GM19438 (cell line): ENCODE data around the gene DDX31.
"Not testable (repeated sequence)": the region's sequence is repeated elsewhere in the genome, so short reads cannot be mapped to it uniquely, and the experiment has no call there.

ENCODE experiments used
- ATAC-seq: cut with Tn5 transposase; IDR thresholded peaks from one replicate; pipeline ENCODE4 v1.9.1; 2021; ENCODE audit warnings: low read depth; ENCODE audit not compliant: unreplicated experiment

Gene DDX31

DNA sequence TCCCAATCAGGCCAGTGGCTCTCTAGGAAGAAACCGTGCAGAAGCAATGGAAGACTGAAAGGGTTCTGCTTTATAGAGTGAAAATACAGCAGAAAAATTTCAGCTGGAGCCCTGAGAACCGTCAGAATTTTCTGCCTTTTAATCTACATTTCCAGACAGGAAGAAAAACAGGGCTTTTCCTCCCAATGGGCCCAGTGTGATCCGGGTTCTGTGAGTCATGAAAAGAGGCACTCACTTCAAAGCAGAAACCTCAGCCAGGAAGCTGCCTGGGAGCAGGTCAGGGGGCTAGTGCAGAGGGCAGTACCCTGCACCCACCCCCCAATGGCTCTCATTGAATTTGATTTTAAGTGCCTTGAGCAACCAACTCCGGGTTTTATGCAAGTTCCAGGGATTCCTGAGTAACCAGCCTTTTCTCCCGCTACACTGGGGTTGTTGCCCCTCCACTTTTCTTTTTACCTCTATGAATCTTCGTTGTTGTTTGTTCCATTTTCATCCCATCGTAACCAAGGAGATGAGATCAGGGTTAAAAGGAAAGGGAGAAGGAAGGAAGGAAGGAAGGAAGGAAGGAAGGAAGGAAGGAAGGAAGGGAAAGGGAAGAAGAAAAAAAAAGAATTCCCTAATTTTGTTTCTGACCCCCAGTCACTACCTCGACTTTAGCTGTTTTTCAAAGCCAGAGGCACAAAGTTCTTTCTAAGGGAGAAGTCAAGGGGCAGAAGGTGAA is 86.0 kb downstream of the DDX31 start:
- no peak for ATAC-seq

DNA sequence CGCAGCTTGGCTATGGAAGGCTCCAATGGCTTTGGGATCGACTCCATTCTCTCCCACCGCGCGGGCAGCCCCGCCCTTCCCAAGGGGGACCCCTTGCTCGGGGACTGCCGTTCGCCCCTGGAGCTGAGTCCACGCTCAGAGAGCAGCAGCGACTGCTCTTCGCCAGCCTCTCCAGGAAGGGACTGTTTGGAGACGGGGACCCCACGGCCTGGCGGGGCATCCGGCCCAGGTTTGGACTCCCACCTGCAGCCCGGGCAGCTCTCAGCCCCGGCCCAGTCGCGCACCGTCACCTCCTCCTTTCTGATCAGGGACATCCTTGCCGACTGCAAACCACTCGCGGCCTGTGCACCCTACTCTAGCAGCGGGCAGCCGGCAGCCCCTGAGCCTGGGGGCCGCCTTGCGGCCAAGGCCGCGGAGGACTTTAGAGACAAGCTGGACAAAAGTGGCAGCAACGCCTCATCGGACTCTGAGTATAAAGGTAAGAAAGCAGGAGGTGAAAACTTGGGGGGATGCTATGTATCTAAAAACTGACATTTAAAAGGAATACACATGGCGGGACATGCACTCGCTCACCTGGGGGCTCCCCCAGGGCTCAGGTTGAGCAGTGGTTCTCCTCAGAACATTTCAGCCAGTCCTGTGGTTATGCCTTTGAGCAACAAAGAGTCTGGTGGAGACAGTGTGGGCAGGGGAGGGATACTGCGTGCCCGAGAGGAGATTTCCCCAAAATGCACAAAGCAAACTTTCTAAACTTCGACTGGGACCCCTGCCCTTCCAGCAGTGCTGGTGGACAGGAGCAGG is 86.8 kb downstream of the DDX31 start:
- ATAC-seq = no peak

DNA sequence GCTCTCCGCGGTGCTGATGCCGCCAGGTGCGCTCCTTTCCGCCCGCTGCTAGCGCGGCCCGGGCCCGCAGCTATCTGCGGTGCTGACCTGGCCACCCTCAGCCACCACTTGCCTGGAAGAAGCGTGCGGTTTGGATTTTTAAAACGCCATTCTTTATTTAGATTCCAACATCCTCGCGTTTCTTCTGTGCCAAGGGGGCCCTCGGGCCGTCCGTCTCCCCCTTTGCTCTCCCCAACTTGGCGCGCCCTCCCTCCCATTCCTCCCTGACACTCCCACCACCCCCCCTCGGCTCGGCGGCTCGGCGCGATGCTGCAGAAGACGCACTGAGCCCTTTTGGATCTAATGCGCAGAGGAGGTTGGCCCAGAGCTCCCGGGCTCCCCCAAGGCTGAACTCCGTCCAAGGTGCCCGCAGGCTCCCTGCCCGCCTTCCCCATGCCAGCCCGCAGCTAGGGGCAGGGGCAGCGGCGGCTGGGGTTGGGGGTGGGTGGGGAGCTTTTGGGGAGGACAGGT is 87.5 kb downstream of the DDX31 start, which contains the start of gene BARHL1:
BARHL1 (plus strand) TSS at position 331 of the 510 bp plus-strand sequence. CDS start 192 bp downstream, outside the sequence.
- no peak for ATAC-seq

DNA sequence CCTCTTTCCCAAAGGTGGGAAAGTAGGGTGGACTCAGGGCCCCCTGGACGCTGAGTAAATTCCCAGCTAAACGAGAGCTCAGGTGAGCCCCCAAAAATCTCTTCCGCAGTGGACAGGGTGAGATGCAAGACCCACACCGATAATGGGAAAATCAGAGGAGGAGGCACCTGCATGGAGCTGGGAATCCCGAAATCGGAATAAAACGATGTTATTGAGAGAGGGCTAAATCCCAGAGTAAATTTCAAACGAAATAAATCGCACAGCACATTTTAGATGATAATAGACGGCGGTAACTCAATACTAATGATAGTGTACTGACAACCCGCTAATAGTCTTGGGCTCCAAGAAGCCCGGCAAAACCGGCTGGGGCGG is 90.4 kb downstream of the DDX31 start:
- ATAC-seq = no peak

DNA sequence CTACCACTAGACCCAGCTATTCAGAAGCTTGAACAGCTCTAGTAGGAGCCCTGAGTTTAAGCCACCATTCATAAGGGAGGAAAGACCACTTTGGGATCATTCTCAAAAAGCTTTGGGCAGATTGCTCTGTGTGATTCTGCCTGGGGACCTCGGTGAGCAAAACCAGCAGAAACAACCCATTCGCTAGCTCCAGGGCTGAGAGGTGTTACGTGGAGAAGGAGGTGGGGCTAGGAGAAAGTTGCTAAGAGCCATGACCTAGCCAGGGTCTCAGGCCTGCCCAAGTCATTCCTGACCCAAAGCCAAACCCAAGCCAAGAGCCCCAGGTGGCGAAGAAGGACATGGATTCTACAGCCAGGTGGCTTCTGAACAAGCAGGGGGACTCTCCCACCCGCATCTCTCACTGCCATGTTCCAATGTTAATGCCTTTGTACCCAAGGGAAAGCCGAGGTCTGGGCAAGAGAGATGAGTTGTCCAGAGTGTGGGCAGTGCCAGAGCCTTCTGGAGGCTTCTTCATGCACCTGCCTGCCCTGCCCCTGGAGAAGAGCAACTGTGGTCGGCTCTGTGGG is 91.3 kb downstream of the DDX31 start:
- ATAC-seq = no peak

DNA sequence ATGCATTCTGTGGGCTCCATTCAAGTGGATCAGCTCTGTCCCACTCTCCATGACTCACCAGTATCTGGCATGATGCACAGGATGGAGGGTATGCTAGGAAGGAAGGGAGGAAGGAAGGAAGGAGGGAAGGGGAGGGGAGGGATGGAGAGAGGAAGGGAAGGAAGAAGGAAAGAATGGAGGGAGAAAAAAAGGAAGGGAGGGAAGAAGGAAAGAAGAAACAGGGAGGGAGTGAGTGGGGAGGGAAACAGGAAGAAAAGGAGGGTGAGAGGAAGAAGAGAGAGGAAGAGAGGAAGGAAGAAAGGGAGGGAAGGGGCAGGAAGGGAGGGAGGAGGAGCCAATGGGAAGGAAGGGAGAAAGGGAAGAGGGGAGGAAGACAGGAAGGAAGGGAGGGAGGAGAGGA is 92.7 kb downstream of the DDX31 start:
- no peak for ATAC-seq

DNA sequence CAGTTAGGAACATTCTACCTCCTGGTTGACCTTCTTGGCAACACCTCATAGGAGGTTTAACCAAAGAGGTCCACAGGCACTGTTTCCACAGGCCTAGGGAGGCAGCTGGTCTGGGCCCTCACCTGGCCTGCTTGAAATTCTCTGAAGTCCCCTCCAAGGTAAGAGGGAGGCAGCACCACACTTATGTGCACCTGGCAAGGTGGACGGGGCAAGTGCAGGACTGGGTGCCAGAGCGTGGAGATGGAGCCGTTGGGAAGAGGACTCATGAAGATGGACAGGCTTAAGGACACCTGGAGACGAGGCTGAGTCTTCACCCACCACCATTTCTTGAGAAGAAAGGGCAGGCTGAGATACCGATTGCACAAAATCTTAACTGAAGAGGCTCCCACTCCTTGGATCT is 94.0 kb downstream of the DDX31 start:
- no peak for ATAC-seq

DNA sequence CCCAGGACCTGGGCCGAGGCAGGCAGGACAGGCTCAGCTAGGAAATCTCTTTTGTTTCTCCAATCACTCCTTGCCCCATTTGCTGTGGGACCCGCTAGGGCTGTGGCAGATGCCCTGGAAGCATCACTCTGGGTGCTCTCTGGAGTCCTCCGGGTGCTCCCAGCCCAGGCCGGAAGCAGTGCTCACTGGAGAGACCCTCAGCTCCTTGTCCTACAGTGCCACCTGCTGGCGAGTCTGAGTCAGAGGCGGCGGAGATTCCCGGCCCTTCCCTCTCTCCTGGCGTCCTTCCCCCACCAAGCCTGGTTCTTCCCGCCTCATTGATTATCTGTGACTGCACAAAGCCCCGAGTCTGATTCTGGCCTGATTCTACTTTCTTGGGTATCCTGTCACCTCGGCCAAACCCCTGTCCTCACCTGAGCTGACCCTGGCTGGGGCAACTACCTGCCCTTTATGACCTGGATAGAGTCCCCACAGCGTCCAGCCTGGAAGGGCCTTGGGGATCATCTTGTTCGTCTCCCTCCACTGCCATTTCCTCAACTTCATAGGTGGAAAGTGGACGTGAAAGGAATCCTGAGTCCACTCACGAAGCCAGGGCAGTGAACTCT is 94.7 kb downstream of the DDX31 start:
- no peak for ATAC-seq

DNA sequence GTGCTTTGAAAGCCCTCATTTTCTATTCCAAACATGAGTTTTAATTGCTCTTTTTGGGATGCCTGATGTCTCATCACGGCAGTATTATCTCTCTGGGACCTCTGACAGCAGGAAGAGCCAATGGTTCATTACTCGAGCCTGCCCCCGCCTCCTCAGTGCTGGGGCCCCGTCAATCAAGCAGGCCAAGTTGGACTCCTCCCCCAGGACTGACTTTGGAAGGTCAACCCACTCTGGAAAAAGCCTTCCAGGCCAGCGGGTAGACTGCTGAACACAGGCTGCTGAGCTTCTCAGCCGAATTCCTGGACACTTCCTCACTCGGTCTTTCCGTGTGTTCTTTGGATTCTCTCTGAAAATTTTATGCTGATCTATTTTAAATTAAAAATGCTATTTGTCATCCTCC is 96.9 kb downstream of the DDX31 start:
- no peak for ATAC-seq

DNA sequence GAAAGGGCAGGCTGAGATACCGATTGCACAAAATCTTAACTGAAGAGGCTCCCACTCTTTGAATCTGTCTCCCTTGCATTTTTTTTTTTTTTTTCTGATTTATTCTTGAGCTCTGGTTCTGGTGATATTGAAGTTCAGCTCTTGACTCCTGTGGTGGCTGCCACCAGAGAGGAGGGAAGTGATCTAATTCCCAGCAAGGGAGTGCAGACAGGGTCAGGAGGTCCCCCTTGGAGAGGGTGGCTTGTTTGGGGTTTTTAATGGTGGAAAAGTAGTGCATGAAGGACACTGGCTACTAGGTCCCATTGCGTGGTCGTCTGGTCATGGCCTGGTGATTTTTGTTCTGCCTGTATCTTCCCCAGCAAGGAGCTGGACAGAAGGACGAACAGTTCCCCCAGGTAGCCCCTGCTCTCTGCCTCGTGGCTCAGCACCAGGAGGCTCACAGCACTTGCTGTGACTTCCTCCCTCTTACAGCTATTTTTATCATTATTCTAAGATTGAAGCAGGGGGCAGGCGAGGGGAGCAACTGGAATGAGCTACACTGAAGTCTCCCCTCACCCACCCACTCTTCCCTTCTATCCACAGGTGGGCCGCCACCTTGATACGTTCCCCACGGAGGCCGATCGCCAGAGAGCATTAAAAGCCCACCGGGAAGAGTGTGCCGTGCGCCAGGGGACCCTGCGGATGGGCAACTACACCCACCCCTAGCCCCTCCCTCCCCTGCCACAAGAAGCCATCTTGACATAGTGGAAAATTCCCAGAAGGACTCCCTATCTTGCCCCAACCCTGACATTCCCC is 97.8 kb downstream of the DDX31 start:
- ATAC-seq = no peak

DNA sequence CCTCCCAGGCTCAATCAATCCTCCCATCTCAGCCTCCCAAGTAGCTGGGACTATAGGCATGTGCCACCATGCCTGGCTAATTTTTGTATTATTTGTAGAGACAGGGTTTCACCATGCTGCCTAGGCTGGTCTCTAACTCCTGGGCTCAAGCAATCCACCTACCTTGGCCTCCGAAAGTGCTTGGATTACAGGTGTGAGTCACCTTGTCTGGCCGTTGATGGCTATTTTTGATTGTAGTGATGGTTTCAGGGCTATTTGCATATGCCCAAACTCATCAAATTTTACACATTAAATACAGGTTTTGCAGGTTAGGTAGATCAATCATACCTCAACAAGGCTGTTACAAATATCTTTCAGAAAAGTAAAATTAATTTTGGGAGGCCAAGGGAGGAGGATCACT is 101.0 kb downstream of the DDX31 start:
- ATAC-seq = not testable (repeated sequence)

DNA sequence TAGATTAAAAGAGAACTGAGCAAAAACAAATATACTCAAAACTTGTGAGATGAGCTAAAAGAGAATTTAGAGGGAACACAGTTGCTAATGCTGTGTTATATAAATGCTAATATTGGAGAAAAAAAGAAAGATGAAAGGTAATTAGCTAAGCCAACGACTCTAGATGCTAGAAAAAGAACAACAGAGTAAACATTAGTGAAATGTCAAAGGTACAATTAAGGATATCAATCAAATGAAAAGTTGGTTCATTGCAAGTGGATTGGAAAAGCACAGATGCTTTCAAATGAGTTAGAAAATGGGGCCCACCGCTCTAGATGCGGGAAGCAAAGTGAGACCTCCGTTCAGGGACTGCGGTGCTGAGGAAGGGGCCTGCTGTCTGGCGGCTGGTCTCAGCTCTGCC is 105.3 kb downstream of the DDX31 start:
- no peak for ATAC-seq

DNA sequence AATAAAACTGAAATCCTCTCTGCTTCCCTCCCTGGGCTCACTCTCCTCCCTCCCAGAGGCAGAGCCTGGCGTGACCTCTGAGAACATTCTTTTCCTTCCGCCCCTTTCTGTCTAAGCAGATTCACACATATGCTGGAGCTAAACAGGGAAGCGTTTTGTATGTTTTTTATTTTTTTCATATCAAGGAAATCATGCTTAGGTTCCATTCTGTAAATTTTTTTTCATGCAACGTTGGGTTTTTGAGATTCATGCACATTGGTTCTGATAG is 107.5 kb downstream of the DDX31 start:
- no peak for ATAC-seq

DNA sequence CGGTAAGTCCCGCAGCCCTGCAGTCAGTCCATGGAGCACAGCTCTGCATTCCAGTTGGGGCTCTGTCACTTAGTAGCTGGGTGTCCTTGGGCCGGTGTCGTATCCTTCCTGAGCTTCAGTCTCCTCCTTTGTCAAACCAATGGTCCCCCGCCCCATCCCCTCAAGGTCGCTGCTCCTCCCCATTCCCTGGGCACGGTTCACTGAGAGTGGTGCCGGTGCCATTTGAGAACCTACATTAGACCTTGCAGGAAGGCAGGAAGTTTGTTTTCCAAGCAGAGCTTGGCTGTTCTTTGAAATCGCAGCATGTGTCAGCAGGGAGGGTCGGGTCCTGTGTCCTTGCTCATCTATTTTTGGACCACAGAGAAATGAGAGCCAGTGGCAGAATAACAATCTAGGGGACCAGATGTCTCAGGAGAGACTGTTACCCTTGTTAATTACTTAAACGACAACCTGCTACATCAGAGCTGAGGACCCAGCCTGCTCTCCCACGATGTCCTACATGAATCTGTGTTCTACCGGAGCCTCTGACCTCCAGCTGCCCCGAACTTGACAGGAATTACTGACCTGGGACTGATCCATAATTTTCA is 109.1 kb downstream of the DDX31 start:
- no peak for ATAC-seq

DNA sequence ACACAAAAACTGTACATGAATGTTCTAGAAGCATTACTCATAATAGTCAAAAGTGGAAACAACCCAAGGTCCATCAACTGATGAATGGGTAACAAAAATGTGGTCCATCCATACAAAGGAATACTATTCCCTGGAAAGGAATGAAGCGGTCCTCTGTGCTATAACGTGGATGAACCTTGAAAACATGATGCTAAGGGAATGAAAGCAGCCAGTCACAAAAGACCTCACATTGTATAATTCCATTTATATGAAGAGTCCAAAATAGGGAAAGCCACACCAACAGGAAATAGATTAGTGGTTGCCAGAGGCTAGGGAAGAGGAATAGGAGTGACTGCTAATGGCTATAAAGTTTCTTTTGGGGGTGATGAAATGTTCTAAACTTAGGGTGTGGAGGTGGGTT is 110.1 kb downstream of the DDX31 start:
- ATAC-seq = no peak

DNA sequence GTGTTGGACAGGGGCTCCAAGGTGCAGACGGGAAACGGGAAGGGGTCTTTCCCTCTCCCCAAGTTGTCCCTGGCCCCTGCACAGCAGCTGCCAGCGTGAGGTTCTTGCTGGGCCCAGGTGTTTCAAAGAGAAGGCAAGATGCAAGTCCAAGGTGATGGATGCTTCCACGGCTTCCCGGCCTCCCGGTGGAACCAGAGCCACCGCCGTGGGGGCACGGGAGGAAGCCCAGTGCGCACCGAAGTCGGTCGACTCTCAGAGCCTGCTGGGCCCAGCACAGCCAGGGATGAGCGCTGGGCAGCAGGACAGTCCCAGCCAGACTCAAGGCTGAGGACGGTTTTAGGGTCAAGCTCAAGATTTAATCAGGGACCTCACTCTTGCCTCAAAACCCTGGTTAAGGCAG is 112.6 kb downstream of the DDX31 start:
- no peak for ATAC-seq

DNA sequence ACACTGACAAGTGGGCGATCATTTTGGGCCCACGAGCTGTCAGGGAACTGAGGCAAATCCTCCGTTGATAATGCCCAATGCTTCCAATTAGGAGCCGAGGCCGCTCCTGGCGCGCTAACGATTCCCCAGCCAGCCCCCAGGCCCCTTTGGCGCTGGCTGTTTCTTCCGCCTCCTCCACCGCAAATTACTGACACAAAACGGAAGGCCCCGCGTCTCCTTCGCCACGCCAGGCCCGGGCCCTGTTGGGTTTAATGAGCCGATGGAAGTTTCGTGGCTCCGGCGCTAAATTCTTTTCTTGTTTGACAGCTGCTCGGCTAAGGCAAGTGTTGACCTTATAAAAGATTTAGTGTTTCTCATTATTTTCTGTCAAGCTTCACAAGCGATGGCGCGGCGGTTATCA is 113.1 kb downstream of the DDX31 start:
- no peak for ATAC-seq

DNA sequence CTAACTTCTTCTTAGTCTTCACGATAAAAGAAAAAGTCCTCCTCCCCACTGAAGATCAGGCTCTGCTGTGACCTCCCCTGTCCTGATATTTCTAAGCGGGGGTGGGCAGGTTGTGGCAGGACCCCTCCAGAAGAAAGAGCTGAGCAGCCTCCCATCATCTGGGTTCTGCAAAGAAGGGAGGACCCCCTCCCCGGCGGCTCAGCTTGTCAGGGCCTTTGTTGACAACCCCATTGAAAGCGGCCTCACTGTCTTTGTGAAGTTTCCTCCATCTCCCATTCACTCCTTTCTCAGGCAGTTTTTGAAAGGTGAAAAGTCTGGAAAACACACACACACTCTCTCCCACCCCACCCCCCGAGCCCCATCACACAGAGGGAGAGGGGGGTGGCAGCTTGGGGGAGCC is 113.5 kb downstream of the DDX31 start:
- no peak for ATAC-seq

DNA sequence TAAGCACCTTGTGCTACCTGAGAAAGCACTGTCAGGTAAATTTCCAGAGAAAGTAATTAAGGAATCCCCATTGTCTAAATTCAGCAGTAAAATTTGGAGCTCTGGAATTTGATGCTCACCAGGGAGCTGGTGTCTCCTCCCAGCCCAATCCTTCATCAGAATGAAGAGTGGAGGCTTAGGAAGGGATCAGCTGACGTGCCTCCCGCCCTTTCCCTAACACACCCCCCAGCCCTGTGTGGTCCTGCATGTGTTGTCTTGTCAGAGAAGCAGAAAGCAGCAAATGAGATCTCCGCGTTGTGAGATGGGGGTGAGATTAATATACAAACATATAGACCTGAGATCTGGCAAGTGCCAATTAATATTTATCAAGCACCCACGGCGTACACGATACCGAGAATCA is 114.3 kb downstream of the DDX31 start:
- ATAC-seq = no peak

DNA sequence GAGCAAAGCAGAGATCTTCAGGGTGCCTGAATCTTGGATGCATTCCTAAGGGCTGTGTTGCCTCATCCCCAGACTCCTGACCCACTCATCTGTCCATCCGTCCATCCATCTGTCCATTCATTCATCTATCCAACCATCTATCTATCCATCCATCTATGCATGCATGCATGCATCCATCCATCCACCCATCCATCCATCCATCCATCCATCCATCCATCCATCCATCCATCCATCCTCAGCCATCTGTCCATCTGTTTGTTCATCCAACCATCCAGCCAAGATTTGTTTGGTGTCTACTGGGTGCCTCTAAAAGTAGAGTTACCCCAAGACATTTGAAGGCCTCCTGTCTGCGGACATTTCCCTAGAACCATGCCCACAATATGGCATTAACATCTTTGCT is 115.0 kb downstream of the DDX31 start:
- ATAC-seq = no peak
